DMS79 (cell line): ENCODE data around the gene ALDH3B2.
"Not testable (repeated sequence)": the region's sequence is repeated elsewhere in the genome, so short reads cannot be mapped to it uniquely, and the experiment has no call there.

Experiments
- DNase-seq: peaks from one replicate; lab custom pipeline; 2025; lab: John Stamatoyannopoulos, UW

The ALDH3B2 gene

GRCh38 chr11:67629386-67630227, 44.8 kb downstream of the ALDH3B2 start, which contains the start of gene NUDT8:
TSS of gene NUDT8 (minus strand) at chr11:67629937. CDS start at chr11:67629911, 26 bp downstream.
- DNase-seq, result no peak

- DNase-seq, result no peak
These were observed 45.6 kb downstream of the ALDH3B2 start for GRCh38 chr11:67628710-67629385.

- DNase-seq, result no peak
These were observed 46.4 kb downstream of the ALDH3B2 start for GRCh38 chr11:67627812-67628624.

GRCh38 chr11:67627441-67627811, 47.0 kb downstream of the ALDH3B2 start:
- no peak for DNase-seq

GRCh38 chr11:67626970-67627369, 47.5 kb downstream of the ALDH3B2 start:
- DNase-seq, result no peak

GRCh38 chr11:67626131-67626833, 48.1 kb downstream of the ALDH3B2 start:
- DNase-seq, result not testable (repeated sequence)

GRCh38 chr11:67623795-67624194, 50.6 kb downstream of the ALDH3B2 start:
- not testable (repeated sequence) for DNase-seq

- DNase-seq, result not testable (repeated sequence)
These were observed 51.5 kb downstream of the ALDH3B2 start for GRCh38 chr11:67622905-67623304.

GRCh38 chr11:67621928-67622327, 52.5 kb downstream of the ALDH3B2 start:
- not testable (repeated sequence) for DNase-seq

- DNase-seq, result not testable (repeated sequence)
These were observed 53.8 kb downstream of the ALDH3B2 start for GRCh38 chr11:67620621-67621020.

GRCh38 chr11:67619683-67620618, 54.5 kb downstream of the ALDH3B2 start:
- DNase-seq, result not testable (repeated sequence)

GRCh38 chr11:67618901-67619659, 55.3 kb downstream of the ALDH3B2 start:
- not testable (repeated sequence) for DNase-seq

GRCh38 chr11:67617243-67617953, 57.0 kb downstream of the ALDH3B2 start:
- DNase-seq, result no peak

GRCh38 chr11:67616431-67617242, 57.8 kb downstream of the ALDH3B2 start:
- peak; percentile 63 for DNase-seq

GRCh38 chr11:67615728-67616430, 58.5 kb downstream of the ALDH3B2 start:
- DNase-seq, result no peak

GRCh38 chr11:67614730-67615714, 59.4 kb downstream of the ALDH3B2 start:
- DNase-seq, result no peak
